ENCODE data around the gene KREMEN1. TPM values are rescaled to one million over a fixed set of nuclear protein-coding genes. Genes with fewer than 3 reads are reported as not detected.

The KREMEN1 gene
- total and polyA plus RNA-seq, 9 of the 15 experiments (the other 6 are each of a cell fraction or from before 2014, with no cell fraction given): 0.69 to 11.5 (median 4.3) TPM

GRCh38 chr22:29128891-29129807 is 56.3 kb downstream of the KREMEN1 start (continued):
- TF ChIP-seq, protein P1, sequence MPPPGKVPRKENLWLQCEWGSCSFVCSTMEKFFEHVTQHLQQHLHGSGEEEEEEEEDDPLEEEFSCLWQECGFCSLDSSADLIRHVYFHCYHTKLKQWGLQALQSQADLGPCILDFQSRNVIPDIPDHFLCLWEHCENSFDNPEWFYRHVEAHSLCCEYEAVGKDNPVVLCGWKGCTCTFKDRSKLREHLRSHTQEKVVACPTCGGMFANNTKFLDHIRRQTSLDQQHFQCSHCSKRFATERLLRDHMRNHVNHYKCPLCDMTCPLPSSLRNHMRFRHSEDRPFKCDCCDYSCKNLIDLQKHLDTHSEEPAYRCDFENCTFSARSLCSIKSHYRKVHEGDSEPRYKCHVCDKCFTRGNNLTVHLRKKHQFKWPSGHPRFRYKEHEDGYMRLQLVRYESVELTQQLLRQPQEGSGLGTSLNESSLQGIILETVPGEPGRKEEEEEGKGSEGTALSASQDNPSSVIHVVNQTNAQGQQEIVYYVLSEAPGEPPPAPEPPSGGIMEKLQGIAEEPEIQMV (tag; conservative IDR thresholded peaks at IDR 0.05; ENCODE audit: low read depth): no peak
- TF ChIP-seq SAP30 (IDR thresholded peaks at IDR 0.05; ENCODE audit: borderline replicate concordance, insufficient read depth, low read depth, low read length, poor library complexity, severe bottlenecking) (no peak), ZNF324 (CRISPR knock-in tag; IDR thresholded peaks at IDR 0.05) (no peak), MCM7 (IDR thresholded peaks at IDR 0.05) (no peak), ELF1 (tag; IDR thresholded peaks at IDR 0.05) (no peak), MYBL2 (IDR thresholded peaks at IDR 0.05; ENCODE audit: low read depth) (no peak), MYBL2 (CRISPR knock-in tag; IDR thresholded peaks at IDR 0.05; ENCODE audit: borderline replicate concordance) (no peak), FOSL1 (tag; conservative IDR thresholded peaks at IDR 0.05) (peak; percentile 70), HDAC8 (tag; IDR thresholded peaks at IDR 0.05) (no peak), DDX20 (tag; IDR thresholded peaks at IDR 0.05; ENCODE audit: low read depth) (no peak), GATAD2A (IDR thresholded peaks at IDR 0.05) (no peak), ARID2 (IDR thresholded peaks at IDR 0.05) (no peak), ZC3H8 (IDR thresholded peaks at IDR 0.05) (no peak), ZC3H4 (CRISPR knock-in tag; IDR thresholded peaks at IDR 0.05; ENCODE audit: borderline replicate concordance) (no peak), FIP1L1 (IDR thresholded peaks at IDR 0.05; ENCODE audit: low read depth, low read length, poor library complexity, severe bottlenecking) (no peak)
- TF ChIP-seq, protein P2, sequence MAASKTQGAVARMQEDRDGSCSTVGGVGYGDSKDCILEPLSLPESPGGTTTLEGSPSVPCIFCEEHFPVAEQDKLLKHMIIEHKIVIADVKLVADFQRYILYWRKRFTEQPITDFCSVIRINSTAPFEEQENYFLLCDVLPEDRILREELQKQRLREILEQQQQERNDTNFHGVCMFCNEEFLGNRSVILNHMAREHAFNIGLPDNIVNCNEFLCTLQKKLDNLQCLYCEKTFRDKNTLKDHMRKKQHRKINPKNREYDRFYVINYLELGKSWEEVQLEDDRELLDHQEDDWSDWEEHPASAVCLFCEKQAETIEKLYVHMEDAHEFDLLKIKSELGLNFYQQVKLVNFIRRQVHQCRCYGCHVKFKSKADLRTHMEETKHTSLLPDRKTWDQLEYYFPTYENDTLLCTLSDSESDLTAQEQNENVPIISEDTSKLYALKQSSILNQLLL (CRISPR knock-in tag; IDR thresholded peaks at IDR 0.05; ENCODE audit: borderline replicate concordance): no peak
- TF ChIP-seq, protein P3, sequence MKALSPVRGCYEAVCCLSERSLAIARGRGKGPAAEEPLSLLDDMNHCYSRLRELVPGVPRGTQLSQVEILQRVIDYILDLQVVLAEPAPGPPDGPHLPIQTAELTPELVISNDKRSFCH (CRISPR knock-in tag; IDR thresholded peaks at IDR 0.05): no peak
- TF ChIP-seq, protein P3 (tag; IDR thresholded peaks at IDR 0.05): no peak
- TF ChIP-seq, protein P4, sequence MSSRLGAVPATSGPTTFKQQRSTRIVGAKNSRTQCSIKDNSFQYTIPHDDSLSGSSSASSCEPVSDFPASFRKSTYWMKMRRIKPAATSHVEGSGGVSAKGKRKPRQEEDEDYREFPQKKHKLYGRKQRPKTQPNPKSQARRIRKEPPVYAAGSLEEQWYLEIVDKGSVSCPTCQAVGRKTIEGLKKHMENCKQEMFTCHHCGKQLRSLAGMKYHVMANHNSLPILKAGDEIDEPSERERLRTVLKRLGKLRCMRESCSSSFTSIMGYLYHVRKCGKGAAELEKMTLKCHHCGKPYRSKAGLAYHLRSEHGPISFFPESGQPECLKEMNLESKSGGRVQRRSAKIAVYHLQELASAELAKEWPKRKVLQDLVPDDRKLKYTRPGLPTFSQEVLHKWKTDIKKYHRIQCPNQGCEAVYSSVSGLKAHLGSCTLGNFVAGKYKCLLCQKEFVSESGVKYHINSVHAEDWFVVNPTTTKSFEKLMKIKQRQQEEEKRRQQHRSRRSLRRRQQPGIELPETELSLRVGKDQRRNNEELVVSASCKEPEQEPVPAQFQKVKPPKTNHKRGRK (tag; IDR thresholded peaks at IDR 0.05): no peak
